PC-9 (cell line): ENCODE results near the gene GPR45.

Source experiments
- EZH2 ChIP-seq: fragments of 200-600 bp; sonication (generic); IDR thresholded peaks from 2 replicates; pipeline ENCODE4 v1.8.0; 2017; ENCODE audit warnings: antibody characterized with exemption, low read depth
- TF ChIP-seq, protein P1 (sequence below): fragments of 200-600 bp; sonication (generic); conservative IDR thresholded peaks from 2 replicates; pipeline ENCODE4 v1.6.1; 2017; ENCODE audit warnings: mixed run types, antibody characterized with exemption, mild to moderate bottlenecking, moderate library complexity

DNA sequence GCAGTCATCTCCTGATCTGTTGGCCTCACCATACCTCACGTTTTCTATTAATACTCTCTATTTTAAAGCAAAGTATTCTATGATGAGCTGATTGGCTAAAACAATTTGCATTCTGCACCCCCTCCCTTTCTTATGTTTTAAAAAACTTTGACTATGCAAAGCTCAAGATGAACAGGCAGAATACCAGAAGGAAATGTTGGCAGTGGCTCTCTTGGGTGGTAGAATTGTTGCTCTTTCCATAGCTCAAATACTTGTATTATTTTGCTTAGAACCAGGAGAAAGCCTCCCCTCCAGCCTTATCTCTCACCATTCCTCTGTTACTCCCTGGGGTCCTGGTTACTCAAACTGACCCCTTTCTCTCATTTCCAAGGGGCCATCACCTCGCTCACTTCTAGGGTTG is 14.4 kb downstream of the GPR45 start:
- no peak for TF ChIP-seq EZH2
- TF ChIP-seq, protein P1, sequence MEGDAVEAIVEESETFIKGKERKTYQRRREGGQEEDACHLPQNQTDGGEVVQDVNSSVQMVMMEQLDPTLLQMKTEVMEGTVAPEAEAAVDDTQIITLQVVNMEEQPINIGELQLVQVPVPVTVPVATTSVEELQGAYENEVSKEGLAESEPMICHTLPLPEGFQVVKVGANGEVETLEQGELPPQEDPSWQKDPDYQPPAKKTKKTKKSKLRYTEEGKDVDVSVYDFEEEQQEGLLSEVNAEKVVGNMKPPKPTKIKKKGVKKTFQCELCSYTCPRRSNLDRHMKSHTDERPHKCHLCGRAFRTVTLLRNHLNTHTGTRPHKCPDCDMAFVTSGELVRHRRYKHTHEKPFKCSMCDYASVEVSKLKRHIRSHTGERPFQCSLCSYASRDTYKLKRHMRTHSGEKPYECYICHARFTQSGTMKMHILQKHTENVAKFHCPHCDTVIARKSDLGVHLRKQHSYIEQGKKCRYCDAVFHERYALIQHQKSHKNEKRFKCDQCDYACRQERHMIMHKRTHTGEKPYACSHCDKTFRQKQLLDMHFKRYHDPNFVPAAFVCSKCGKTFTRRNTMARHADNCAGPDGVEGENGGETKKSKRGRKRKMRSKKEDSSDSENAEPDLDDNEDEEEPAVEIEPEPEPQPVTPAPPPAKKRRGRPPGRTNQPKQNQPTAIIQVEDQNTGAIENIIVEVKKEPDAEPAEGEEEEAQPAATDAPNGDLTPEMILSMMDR, result no peak
